HG03097 (cell line): ENCODE measurements around the gene CHAF1A.
A peak's percentile ranks its signal among the peaks of the same experiment; 100 is the strongest.

ENCODE experiments used
- ATAC-seq: cut with Tn5 transposase; IDR thresholded peaks from one replicate; pipeline ENCODE4 v1.9.1; 2021; ENCODE audit not compliant: unreplicated experiment, low FRiP score

The CHAF1A gene

DNA sequence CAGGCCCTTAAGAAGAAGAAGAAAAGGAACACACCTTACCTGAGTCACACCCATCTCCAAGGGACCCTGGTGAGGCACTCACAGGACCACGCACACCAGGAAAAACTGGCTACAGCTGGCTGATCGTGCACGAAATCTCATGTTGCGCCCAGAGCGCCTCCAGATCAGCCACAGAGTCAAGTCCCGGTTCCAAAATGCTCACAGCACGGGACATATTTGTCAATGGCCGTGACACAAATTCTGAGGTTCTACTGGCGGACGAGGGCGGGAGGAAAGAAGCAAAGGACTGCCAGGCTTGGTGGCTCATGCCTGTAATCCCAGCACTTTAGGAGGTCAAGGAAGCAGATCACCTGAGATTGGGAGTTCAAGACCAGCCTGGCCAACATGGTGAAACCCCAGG lies 23.6 kb upstream of the CHAF1A start:
- ATAC-seq: no peak

DNA sequence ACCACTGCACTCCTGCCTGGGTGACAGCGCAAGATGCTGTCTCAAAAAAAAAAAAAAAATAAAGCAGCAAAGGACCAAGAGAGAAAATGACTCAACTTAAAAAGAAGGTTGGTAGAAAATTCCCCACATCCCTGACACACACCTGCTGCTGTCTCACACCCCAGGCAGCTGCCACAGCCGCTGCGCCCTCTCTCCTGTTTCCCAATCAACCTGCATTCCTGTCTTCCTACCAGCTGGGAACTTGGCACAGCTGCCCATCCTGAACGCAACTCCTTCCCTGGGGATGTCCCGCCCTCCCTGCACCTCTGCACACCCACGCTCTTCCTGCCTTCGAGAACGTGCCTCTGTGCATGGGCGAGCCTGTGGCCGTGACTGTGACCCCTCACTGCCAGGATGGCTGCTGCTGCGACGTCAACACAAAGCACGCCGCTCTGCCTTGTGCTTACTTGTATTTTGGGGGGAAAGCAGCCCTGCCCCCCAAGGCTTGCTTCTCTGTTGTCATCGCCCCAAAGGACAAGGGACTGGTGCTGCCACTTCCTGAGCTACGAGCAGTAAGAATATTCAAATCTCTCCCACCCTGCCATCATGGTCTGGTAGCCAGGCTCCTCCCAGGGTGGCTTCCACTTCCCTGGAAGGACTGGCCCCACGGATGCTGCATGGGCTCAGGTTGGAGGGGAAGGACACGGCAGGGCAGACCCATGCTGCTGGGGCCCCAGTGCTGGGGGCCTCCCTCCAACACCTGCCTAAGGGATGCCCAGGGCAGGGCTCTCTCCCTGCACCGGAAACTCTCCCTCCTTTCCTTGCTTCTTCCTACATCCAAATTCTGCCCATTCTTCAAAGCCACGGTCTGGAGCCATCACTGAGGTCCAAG lies 22.8 kb upstream of the CHAF1A start:
- ATAC-seq: no peak

DNA sequence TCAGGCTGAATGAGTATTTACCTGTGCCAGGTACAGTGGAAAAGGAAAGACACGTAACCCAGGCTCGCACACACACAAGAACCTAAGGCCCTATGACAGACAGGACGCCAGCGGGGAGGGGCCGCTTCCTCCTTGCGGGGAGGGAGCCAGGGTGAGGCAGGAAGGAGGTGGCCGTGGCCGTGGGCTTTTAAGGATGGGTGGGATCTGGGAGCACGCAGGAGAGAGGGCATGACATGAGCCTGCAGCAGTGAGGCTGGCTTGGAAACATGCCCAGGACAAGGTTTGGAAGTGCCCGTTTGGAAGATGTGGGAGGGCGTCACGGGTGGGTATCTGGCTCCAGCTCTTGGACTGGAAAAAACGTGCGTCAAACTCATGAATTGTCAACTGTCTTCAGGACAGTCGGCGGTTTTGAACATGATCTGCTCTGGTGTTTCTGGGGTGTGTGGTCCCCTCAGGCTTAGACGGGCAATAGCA lies 22.1 kb upstream of the CHAF1A start:
- ATAC-seq: no peak

DNA sequence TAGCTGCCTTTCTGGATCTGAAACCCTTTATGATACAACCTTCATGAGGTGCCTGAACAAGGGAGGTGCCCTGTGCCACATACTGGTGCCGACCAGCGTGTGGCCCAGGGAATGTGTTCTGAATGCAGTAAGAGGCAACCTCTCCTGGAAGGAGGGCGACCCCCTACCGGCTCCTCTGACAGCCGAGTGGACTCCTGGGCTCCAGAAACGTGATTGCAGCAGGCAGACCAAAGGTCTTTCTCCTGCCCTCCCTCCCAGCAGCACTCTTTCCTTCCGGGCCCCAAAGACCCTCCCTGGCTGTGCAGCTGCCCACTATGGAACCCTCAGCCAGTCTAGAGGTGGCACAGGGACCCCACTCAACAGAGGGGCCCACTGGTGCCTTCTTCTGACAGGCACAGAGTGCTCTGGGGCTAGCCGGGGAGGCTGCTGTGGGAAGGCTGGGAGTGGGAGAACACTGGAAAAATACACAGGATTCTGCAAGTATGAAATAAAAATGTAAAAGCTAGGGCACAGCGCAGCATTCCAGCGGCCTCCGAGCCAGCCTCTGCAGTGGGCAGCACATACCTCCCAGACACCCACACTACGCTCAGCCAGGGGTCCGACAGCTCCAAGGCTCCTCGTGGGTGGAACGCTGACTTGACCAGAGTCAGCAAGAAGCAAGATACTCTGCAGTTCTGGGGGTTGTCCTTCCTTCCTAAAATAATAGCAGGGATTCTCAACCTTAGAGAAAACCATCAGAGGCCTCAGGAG lies 17.0 kb upstream of the CHAF1A start:
- ATAC-seq: no peak

- ATAC-seq: no peak
Measured at GRCh38 chr19:4386041-4386782, 16.2 kb upstream of the CHAF1A start.

DNA sequence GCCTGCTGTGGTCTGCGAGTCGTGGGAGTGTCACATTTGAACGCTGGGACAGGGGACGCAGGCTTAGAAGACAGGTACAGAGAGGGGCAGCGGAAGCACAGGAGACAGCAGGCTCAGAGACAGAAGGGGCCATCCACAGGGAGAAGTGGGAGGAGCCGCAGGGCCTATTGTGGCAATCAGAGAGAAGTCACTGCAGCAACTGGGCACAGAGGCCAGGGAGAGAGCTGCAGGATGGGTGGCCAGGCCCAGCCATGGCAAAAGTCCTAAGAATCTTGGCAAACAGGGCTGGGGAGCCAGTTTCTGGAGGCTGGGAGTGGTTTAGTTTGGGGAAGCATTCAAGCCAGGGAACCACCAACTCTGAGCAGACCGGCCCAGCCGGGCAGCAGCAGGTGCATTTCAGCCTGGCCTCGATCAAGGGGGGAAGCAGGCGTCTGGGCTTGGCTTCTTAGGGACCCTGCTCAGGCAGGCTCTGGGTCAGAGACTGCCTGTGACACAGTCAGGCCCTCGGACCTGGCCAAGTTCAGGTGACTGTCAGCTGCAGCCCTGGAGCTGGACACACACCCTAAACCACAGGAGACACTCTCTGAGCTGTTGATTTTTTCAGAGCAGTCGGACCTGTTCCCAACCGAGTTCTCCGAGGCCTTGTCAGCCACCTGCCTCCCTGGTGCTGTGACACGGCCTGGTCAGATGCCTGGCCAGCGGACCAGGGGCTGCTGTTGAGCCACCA lies 13.9 kb upstream of the CHAF1A start:
- no peak for ATAC-seq

DNA sequence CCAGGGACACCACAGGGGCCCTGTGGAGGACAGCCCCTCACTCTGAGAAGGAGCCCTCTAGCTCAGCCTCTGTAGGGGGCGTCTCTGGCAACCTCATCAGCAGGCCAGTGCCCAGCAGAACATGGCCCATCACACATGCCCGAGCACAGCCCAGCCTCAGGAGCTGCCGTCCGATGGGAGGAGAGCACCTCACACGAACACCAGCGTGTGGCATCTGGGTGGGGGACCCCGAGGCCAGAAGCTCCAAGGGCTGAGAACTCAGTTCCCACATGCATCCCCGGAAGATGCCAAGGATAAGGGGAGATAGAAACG lies 13.4 kb upstream of the CHAF1A start:
- no peak for ATAC-seq

GRCh38 chr19:4389511-4390016 lies 12.9 kb upstream of the CHAF1A start:
- ATAC-seq: no peak

- no peak for ATAC-seq
Measured at GRCh38 chr19:4390017-4390566, 12.3 kb upstream of the CHAF1A start.

DNA sequence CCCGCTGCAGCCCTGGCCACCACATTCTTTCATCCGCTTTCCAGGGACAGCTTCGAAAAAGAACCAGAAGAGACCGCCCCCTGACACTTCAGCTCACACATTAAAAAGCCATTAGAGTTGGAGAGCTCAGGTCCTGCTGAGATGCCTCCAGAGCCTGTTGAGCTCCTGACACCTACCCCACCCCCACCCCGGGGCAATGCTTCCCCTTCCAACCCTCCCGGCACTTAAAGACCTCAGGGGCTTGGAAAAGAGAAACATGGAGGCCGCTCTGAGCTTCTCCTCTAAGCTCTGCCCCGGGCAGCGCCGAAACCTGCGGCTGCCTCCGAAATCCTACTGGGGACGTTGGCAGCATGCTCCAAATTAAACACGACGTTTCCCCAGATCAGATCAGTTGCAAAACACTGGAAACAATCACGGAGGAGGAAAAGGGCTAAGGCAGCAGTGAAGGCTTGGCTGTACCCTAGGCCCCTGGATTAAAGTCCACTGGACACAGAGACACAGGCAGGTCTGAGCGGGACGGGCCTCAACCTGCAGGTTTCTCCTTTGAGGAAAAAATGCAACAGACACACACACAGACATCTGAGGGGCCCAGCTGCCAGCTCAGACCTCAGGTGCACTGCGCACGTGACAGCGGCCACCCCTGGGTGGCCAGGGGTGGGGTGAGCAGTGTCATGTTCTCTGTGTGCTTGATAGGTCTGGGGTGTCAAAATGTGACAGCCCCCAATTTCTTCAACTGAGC lies 11.7 kb upstream of the CHAF1A start:
- no peak for ATAC-seq

- no peak for ATAC-seq
Measured at GRCh38 chr19:4391306-4391693, 11.1 kb upstream of the CHAF1A start.

- ATAC-seq: no peak
Measured at GRCh38 chr19:4391701-4392483, 10.5 kb upstream of the CHAF1A start.

GRCh38 chr19:4393947-4394590 lies 8.4 kb upstream of the CHAF1A start:
- no peak for ATAC-seq

DNA sequence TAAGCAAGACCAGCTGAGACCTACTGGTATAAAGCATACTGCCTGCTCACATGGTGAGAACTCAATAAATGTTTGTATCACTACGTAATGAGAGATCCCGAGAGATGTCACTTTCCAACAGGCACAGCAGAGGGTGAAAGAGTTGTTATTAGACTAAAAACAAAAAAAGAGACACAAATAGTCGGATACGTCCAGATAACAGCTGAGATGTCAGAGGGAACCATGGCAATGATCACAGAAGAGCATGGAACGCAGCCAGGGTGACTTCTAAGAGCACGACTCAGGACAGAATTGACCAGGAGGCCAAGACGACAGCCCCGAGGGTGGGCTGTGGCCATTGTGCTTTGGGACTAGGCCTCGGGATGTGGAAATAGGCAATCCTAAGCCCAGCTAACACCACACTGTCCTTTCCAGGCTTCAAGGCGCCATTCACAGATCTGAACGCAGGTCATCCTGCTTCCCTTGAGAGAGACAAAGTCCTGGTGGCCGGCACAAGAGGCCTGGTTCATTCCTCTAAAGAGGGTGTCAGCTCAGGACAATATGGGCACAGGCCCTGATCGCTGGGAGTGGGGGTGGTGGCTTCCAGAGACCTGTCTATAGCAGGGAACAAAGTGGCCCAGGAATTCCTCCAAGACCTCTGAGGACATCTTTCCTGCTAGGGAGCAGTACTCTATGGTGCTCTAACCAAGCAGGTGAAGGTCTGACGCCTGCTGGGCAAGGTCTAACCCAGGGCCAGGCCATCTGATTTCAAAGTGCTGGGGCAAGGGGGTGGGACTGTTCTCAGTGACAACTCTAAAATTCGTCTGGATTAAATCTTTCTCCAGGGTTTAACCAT lies 5.3 kb upstream of the CHAF1A start:
- no peak for ATAC-seq

DNA sequence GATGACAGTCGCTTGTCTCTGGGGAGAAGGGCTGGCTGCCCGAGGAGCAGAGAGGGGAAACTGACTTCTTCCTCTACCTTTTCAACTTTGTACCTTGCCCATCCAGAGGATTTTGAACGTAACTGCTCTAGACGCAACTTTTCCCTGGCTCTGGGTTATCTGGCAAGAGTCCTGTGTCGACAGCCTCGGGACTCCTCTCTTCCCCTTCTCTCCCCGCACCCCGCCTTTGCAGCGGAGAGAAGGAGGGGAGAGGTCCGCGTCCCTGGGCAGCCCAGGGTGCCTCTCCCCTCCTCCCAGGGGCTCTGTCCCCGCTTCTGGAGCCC lies 2.7 kb upstream of the CHAF1A start:
- no peak for ATAC-seq

DNA sequence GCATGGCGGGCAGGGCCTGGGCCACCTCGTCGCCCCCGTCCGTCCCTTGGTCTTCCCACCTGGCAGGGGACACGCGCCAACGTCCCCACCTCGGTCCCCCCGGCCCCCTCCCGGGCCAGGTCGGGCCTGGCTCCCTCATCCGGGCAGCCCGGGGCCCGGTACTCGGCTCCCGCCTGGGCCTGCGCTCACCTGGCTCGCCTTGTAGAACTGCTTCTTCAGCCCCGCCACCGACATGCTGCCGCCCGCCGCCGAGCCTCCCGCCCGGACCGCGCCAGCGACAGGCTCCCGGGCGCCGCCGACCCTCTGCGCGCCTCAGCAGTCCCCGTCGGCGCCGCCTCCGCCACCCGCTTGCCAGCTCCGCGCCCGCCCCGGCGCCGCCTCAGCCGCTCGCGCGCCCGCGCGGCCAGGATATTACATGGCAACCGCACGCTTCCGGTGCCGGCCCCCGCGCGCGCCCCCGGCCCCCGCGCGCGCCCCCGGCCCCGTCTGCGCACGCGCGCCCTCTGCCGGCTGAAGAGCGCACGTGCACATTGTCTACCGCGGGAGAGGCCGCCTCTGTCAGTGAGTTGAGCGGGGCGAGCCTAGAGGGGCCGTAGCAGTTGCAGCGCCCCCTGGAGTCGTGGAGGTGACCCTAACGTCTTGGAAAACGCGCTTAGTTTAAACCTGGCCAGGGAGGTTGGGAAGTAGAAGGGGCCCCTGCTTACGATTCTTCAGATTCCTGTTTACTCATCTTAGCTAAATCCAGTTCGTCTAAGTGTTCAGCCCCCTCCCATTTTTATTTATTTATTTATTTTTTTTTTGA lies 2.1 kb upstream of the CHAF1A start, which contains the start of gene SH3GL1:
TSS of gene SH3GL1 (minus strand) at position 413 of the 802 bp plus-strand sequence. CDS start at position 234, 179 bp downstream.
- peak; percentile 61 for ATAC-seq

- ATAC-seq: no peak
Measured at GRCh38 chr19:4401769-4402170, 670 bp upstream of the CHAF1A start.
